ENCODE data around the gene PARD3.

Gene PARD3

DNA sequence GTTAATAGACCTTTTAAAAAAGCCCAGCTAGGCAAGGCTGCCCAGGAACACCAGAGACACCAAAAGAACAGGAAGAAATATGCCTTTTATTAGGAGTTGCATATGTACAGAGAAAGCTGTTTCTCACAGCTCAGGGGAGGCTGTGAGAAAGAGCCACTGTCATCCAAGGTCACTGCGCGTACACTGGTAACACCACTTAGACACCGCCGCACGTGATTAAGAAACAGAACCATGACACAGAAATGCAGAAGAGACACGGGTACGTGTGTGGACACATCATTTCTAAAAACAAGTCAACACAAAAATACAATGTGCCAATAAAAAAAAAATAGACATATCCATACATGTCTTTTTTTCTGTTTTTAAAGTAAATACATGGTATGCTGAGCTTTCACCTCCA lies 705.6 kb downstream of the PARD3 start:
- Histone ChIP-seq H3K4me1 (ENCODE audit: control extremely low read depth in 1 of 4, control insufficient read depth in 4 of 4, insufficient read depth in 4 of 4, low read length in 3 of 4) (peaks cover 0 to 8% (median 0%) of the 10 kb centered on the region in 4 experiments), H3K27me3 (replicated peaks in 2 of 5; ENCODE audit: control insufficient read depth in 4 of 5, insufficient read depth in 5 of 5, low read length in 4 of 5) (no peaks in the 10 kb centered on the region), H3K36me3 (ENCODE audit: control insufficient read depth in 4 of 4, insufficient read depth in 4 of 4, low read length in 3 of 4) (no peaks in the 10 kb centered on the region), H3K27ac (ENCODE audit: insufficient read depth in 1 of 2, low read depth in 1 of 2, low read length in 2 of 2, poor library complexity in 1 of 2, severe bottlenecking in 2 of 2) (no peak overlapping the region), H3K4me3 (ENCODE audit: control insufficient read depth in 1 of 7, extremely low read depth in 1 of 7, insufficient read depth in 4 of 7, low read depth in 2 of 7, low read length in 6 of 7) (no peak overlapping the region), H3K9me3 (ENCODE audit: control extremely low read depth in 1 of 5, control insufficient read depth in 4 of 5, insufficient read depth in 2 of 5, low read depth in 1 of 5, low read length in 4 of 5) (peaks cover 0 to 1% (median 0%) of the 10 kb centered on the region in 5 experiments)
- ChIA-PET CTCF (interaction anchor here (0.9 kb wide), 1 partner anchor 9 kb away, joined by 3 read pairs; no protein-coding TSS in a partner anchor), POLR2A (interaction anchor here (0.6 kb wide), 1 partner anchor 133 kb away, joined by 7 read pairs; no protein-coding TSS in a partner anchor)
- DNase-seq = no peak
- 100% methylated on average over 5 of the region's 7 CpGs for WGBS (ENCODE audit: insufficient coverage)

DNA sequence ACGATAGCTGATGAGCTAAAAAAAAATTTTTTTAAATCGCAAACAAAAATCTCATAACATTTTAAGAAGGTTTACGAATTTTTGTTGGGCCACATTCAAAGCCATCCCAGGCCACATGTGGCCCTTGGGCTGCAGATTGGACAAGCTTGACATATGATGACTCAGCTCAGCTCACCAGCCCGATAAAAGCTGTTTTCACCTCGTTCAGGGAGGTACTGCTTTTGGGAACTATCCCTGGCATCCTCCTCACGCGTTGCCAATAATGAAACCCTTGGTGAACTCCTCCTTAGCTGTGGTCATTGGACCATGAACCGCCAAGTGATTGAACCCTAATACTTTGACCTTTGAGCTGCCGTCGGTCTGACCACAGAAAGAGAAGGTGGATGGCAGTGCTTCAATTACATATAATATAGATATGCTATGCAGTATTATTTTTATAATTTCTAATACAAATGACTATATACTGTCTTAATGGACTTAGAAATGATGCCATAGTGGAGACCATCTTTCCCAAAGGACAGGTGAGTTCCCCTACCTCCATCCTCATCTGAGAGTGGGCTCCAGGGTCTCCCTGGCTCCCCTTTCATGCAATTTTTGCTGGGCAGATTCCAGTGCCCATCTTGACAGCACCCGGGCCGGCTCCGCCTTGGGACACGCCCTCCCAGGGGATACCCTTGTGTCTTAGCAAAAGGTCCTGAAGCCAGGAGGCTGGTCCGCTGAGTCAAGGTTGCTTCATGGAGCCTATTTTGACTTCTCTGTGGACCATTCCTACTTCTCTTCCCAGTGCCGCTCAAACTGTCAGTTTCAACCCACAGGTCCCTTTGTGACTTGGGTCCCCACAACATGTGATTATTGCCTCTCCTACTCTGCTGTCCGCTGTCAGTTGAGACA lies 707.2 kb downstream of the PARD3 start:
- H3K4me3 ChIP-seq (ENCODE audit: control insufficient read depth in 1 of 7, extremely low read depth in 1 of 7, insufficient read depth in 4 of 7, low read depth in 2 of 7, low read length in 6 of 7) = no peak overlapping the region
- peaks cover 0 to 8% (median 0%) of the 10 kb centered on the region in 4 experiments for H3K4me1 ChIP-seq (ENCODE audit: control extremely low read depth in 1 of 4, control insufficient read depth in 4 of 4, insufficient read depth in 4 of 4, low read length in 3 of 4)
- no peak overlapping the region for H3K27ac ChIP-seq (ENCODE audit: insufficient read depth in 1 of 2, low read depth in 1 of 2, low read length in 2 of 2, poor library complexity in 1 of 2, severe bottlenecking in 2 of 2)
- no peaks in the 10 kb centered on the region for H3K9me3 ChIP-seq (ENCODE audit: control extremely low read depth in 1 of 5, control insufficient read depth in 4 of 5, insufficient read depth in 2 of 5, low read depth in 1 of 5, low read length in 4 of 5)
- ChIA-PET POLR2A (no interaction called here), CTCF (no interaction called here)
- WGBS (ENCODE audit: insufficient coverage) = 99% methylated on average over 14 of the region's 17 CpGs
- no peaks in the 10 kb centered on the region for H3K27me3 ChIP-seq (replicated peaks in 2 of 5; ENCODE audit: control insufficient read depth in 4 of 5, insufficient read depth in 5 of 5, low read length in 4 of 5)
- no peak for DNase-seq
- H3K36me3 ChIP-seq (ENCODE audit: control insufficient read depth in 4 of 4, insufficient read depth in 4 of 4, low read length in 3 of 4) = no peaks in the 10 kb centered on the region

DNA sequence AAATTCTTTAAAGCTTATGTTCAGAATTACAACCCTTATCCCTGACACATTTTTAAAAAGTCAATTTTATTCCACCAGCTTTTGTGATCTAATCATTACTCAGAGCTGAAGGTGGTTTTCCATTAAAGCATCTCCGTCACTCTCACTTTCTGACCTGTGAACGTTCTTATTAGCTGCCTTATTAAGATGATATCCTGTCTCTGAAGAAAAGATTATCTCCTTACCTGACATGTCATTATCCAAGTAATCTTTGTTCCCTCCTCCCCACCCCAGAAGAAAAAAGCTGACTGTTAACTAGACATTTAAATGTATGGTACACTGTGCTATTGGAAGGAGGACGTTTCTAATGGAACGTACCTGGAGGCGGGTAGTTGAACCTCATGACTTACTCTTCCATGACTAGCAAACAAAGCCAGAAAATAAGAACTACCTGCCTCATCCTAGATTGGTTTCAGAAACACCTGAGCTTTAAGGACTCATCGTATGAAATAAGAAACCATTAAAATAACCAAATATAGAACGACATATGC lies 708.7 kb downstream of the PARD3 start:
- H3K4me3 ChIP-seq (ENCODE audit: control insufficient read depth in 1 of 7, extremely low read depth in 1 of 7, insufficient read depth in 4 of 7, low read depth in 2 of 7, low read length in 6 of 7) = no peak overlapping the region
- no peaks in the 10 kb centered on the region for H3K9me3 ChIP-seq (ENCODE audit: control extremely low read depth in 1 of 5, control insufficient read depth in 4 of 5, insufficient read depth in 2 of 5, low read depth in 1 of 5, low read length in 4 of 5)
- no peaks in the 10 kb centered on the region for H3K27me3 ChIP-seq (replicated peaks in 2 of 5; ENCODE audit: control insufficient read depth in 4 of 5, insufficient read depth in 5 of 5, low read length in 4 of 5)
- H3K36me3 ChIP-seq (ENCODE audit: control insufficient read depth in 4 of 4, insufficient read depth in 4 of 4, low read length in 3 of 4) = no peaks in the 10 kb centered on the region
- ChIA-PET POLR2A (no interaction called here), CTCF (no interaction called here)
- no peak for DNase-seq
- no peak overlapping the region for H3K27ac ChIP-seq (ENCODE audit: insufficient read depth in 1 of 2, low read depth in 1 of 2, low read length in 2 of 2, poor library complexity in 1 of 2, severe bottlenecking in 2 of 2)
- 100% methylated on average over 4 of the region's 7 CpGs for WGBS (ENCODE audit: insufficient coverage)
- H3K4me1 ChIP-seq (ENCODE audit: control extremely low read depth in 1 of 4, control insufficient read depth in 4 of 4, insufficient read depth in 4 of 4, low read length in 3 of 4) = peaks cover 0 to 8% (median 0%) of the 10 kb centered on the region in 4 experiments

DNA sequence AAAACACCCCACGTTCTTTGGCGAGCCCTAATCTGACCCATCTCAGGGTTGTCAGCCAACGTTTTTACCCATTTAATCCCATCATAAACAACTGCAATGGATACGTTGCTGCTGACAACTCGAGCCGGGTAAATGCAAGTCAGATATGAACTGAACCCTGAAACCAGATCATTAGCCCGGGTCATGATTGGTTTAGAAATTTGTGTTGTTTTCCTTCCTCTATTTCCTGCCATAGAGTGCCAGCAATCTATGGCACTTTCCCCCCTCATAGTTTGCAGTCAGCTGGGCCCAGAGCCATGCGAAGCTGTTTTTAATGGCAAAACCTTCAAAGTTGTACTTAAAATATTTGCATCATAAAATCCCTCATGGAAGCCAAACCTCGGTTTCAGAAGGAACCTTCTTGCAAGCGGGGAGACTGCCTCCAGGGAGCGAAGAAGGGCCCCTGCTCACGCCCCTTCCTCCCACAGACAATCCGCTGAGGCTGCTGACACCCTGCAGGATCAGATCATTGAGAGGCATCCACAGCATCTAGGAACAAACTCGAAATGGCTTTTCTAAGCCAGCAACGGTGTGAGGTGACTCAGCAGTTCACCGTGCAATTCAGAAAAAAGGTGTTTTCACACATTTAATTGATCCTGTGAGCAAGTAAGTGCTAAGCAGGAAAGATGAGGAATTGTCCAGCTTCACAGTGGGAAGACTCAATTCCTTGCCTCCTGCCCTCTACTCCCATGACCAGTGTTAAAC lies 710.1 kb downstream of the PARD3 start:
- no peaks in the 10 kb centered on the region for H3K27me3 ChIP-seq (replicated peaks in 2 of 5; ENCODE audit: control insufficient read depth in 4 of 5, insufficient read depth in 5 of 5, low read length in 4 of 5)
- no peak overlapping the region for H3K27ac ChIP-seq (ENCODE audit: insufficient read depth in 1 of 2, low read depth in 1 of 2, low read length in 2 of 2, poor library complexity in 1 of 2, severe bottlenecking in 2 of 2)
- DNase-seq = peak in 1 of 3 donors; percentile 9
- 54% methylated on average over 16 of the region's 16 CpGs for WGBS (ENCODE audit: insufficient coverage)
- ChIA-PET CTCF (no interaction called here), POLR2A (no interaction called here)
- no peaks in the 10 kb centered on the region for H3K9me3 ChIP-seq (ENCODE audit: control extremely low read depth in 1 of 5, control insufficient read depth in 4 of 5, insufficient read depth in 2 of 5, low read depth in 1 of 5, low read length in 4 of 5)
- H3K4me3 ChIP-seq (ENCODE audit: control insufficient read depth in 1 of 7, extremely low read depth in 1 of 7, insufficient read depth in 4 of 7, low read depth in 2 of 7, low read length in 6 of 7) = no peak overlapping the region
- H3K36me3 ChIP-seq (ENCODE audit: control insufficient read depth in 4 of 4, insufficient read depth in 4 of 4, low read length in 3 of 4) = no peaks in the 10 kb centered on the region
- H3K4me1 ChIP-seq (ENCODE audit: control extremely low read depth in 1 of 4, control insufficient read depth in 4 of 4, insufficient read depth in 4 of 4, low read length in 3 of 4) = peaks cover 0 to 8% (median 0%) of the 10 kb centered on the region in 4 experiments

DNA sequence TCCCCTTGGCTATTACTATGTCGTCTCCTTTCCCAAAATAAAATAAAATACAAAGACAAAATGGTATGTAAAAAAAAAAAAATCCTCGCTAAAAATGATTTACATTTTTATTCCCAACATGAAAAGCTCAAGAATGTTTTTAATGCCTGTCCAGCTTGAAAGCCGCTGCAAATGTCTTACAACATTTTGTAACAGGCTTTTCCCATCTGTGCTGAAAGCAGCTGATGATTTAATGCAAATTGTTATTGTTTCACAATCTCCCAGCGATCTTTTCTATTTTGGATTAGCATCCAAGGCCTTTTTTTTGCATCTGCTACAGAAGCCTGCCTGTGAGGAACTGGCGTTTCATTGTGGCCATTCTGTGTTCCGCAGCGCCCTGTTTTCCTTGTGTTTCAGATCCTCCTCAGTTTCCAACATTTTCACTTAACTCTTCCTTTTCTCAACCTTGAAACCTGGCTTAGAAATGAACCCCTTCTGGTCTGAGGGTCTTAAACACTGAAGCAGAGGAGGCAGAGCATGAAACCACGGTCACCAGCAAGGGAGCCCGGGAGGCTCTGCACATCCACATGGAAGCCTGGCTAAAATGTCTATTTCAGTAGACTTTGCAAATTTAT lies 712.1 kb downstream of the PARD3 start:
- Histone ChIP-seq H3K36me3 (ENCODE audit: control insufficient read depth in 4 of 4, insufficient read depth in 4 of 4, low read length in 3 of 4) (no peaks in the 10 kb centered on the region), H3K27me3 (replicated peaks in 2 of 5; ENCODE audit: control insufficient read depth in 4 of 5, insufficient read depth in 5 of 5, low read length in 4 of 5) (no peaks in the 10 kb centered on the region), H3K9me3 (ENCODE audit: control extremely low read depth in 1 of 5, control insufficient read depth in 4 of 5, insufficient read depth in 2 of 5, low read depth in 1 of 5, low read length in 4 of 5) (peaks cover 0 to 6% (median 4%) of the 10 kb centered on the region in 5 experiments), H3K4me1 (ENCODE audit: control extremely low read depth in 1 of 4, control insufficient read depth in 4 of 4, insufficient read depth in 4 of 4, low read length in 3 of 4) (peaks cover 0 to 8% (median 0%) of the 10 kb centered on the region in 4 experiments), H3K4me3 (ENCODE audit: control insufficient read depth in 1 of 7, extremely low read depth in 1 of 7, insufficient read depth in 4 of 7, low read depth in 2 of 7, low read length in 6 of 7) (no peak overlapping the region), H3K27ac (ENCODE audit: insufficient read depth in 1 of 2, low read depth in 1 of 2, low read length in 2 of 2, poor library complexity in 1 of 2, severe bottlenecking in 2 of 2) (no peak overlapping the region)
- CTCF ChIA-PET = interaction anchor here (0.9 kb wide), 1 partner anchor 25 kb away, joined by 5 read pairs; no protein-coding TSS in a partner anchor
- POLR2A ChIA-PET = interaction anchor here (0.6 kb wide), 1 partner anchor 609 kb away, joined by 4 read pairs; no protein-coding TSS in a partner anchor
- no peak for DNase-seq
- WGBS (ENCODE audit: insufficient coverage) = 97% methylated on average over 5 of the region's 9 CpGs

DNA sequence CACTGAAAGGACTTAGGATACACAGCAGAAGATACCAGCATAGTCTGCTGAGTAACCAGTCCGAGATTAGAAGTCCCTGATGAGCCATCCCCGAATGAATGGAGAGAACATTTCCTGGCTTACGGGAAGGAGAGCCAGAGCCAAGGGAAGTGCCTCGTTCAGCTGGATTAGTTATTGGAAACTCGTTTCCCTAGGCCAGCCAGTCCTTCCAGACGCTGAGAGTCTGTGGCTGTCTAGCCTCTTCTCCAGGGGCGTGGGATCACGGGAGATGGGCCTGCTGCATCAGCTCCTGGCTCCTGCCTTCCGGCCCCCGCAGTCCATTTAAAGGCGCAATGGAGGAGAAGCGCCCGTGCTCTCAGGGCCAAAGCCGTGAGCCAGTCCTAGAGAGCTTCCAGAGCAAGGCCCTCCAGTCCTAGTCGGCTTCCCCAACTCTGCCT lies 712.8 kb downstream of the PARD3 start:
- no peaks in the 10 kb centered on the region for H3K27me3 ChIP-seq (replicated peaks in 2 of 5; ENCODE audit: control insufficient read depth in 4 of 5, insufficient read depth in 5 of 5, low read length in 4 of 5)
- DNase-seq = no peak
- H3K4me3 ChIP-seq (ENCODE audit: control insufficient read depth in 1 of 7, extremely low read depth in 1 of 7, insufficient read depth in 4 of 7, low read depth in 2 of 7, low read length in 6 of 7) = no peak overlapping the region
- ChIA-PET POLR2A (no interaction called here), CTCF (interaction anchor here (0.9 kb wide), 1 partner anchor 26 kb away, joined by 5 read pairs; no protein-coding TSS in a partner anchor)
- H3K9me3 ChIP-seq (ENCODE audit: control extremely low read depth in 1 of 5, control insufficient read depth in 4 of 5, insufficient read depth in 2 of 5, low read depth in 1 of 5, low read length in 4 of 5) = peaks cover 0 to 6% (median 4%) of the 10 kb centered on the region in 5 experiments
- H3K4me1 ChIP-seq (ENCODE audit: control extremely low read depth in 1 of 4, control insufficient read depth in 4 of 4, insufficient read depth in 4 of 4, low read length in 3 of 4) = peaks cover 0 to 8% (median 0%) of the 10 kb centered on the region in 4 experiments
- no peak overlapping the region for H3K27ac ChIP-seq (ENCODE audit: insufficient read depth in 1 of 2, low read depth in 1 of 2, low read length in 2 of 2, poor library complexity in 1 of 2, severe bottlenecking in 2 of 2)
- WGBS (ENCODE audit: insufficient coverage) = 94% methylated on average over 15 of the region's 15 CpGs
- no peaks in the 10 kb centered on the region for H3K36me3 ChIP-seq (ENCODE audit: control insufficient read depth in 4 of 4, insufficient read depth in 4 of 4, low read length in 3 of 4)
